ENCODE results near the gene KIAA1549. TPM values are rescaled to one million over a fixed set of nuclear protein-coding genes. Genes with fewer than 3 reads are reported as not detected.
"Not testable (repeated sequence)": the region's sequence is repeated elsewhere in the genome, so short reads cannot be mapped to it uniquely, and the experiment has no call there.

KIAA1549 gene
- total RNA-seq, 2 donors from 2014 or later = 0.95 to 1.8 TPM

DNA sequence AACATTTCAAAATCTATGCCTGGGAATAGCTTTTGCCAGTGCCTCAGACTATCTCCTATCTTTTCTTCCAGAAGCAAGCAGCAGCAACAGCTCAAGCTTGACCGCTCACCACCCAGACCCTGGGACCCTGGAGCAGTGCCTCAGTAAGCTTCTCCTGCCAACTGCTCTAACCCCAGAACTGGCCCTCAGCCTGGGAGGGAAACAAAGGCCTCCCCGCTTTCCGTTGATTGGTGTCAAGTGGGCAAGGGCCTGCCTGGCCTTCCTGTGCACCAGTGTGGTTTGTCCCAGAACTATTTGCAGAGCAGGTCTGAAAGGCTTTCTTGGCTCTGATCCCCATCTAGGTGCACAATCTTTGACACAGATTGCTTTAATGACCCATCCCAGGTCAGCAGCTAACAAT lies 179.9 kb downstream of the KIAA1549 start:
- Histone ChIP-seq H3K4me1 (ENCODE audit: control insufficient read depth in 1 of 2, low read depth in 2 of 2) (no peaks in the 10 kb centered on the region), H3K36me3 (no peaks in the 10 kb centered on the region), H3K4me3 (no peak overlapping the region), H3K9me3 (no peaks in the 10 kb centered on the region), H3K27ac (no peak overlapping the region), H3K27me3 (replicated peaks; ENCODE audit: insufficient read depth) (no peaks in the 10 kb centered on the region)
- TF ChIP-seq, protein P1, sequence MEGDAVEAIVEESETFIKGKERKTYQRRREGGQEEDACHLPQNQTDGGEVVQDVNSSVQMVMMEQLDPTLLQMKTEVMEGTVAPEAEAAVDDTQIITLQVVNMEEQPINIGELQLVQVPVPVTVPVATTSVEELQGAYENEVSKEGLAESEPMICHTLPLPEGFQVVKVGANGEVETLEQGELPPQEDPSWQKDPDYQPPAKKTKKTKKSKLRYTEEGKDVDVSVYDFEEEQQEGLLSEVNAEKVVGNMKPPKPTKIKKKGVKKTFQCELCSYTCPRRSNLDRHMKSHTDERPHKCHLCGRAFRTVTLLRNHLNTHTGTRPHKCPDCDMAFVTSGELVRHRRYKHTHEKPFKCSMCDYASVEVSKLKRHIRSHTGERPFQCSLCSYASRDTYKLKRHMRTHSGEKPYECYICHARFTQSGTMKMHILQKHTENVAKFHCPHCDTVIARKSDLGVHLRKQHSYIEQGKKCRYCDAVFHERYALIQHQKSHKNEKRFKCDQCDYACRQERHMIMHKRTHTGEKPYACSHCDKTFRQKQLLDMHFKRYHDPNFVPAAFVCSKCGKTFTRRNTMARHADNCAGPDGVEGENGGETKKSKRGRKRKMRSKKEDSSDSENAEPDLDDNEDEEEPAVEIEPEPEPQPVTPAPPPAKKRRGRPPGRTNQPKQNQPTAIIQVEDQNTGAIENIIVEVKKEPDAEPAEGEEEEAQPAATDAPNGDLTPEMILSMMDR (IDR thresholded peaks at IDR 0.05) = no peak
- ATAC-seq (ENCODE audit: insufficient number of reproducible peaks, low FRiP score, low read depth) = no peak
- no peak for DNase-seq (ENCODE audit: low spot score)

DNA sequence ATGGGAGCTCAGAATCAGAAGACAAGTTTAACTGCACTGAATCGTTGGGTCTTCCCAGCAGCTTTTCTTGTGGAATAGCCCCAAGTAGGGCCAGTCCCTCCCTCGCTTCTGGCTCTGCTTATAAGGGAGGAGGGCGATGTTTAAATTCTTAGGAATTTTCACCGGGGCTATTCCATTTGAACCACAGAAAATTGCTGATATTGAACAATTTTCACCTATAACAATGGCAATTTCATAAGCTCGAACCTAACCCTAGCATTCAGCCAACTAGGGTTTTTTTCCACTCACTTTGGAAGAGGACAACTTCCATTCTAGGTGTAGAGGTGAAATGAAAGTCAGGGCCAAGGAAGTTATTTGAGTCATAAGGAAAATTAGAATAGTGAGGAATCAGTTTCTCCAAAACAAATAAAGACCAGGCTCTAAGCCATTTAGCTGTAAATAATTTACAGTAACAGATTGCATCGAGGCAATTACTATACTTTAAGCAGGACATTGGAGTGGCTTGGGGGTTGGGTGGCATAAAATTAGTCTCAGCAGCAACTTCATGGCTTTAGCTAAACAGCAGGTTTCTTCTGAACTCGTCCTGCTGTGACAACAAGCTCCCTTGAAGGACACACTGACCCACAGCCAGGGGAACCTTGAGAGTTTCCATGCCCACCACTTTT lies 181.7 kb downstream of the KIAA1549 start:
- H3K27ac ChIP-seq = no peak overlapping the region
- TF ChIP-seq, protein P1 (IDR thresholded peaks at IDR 0.05) = no peak
- H3K9me3 ChIP-seq = no peaks in the 10 kb centered on the region
- ATAC-seq (ENCODE audit: insufficient number of reproducible peaks, low FRiP score, low read depth) (no peak), DNase-seq (ENCODE audit: low spot score) (no peak)
- no peaks in the 10 kb centered on the region for H3K4me1 ChIP-seq (ENCODE audit: control insufficient read depth in 1 of 2, low read depth in 2 of 2)
- no peak overlapping the region for H3K4me3 ChIP-seq
- no peaks in the 10 kb centered on the region for H3K36me3 ChIP-seq
- H3K27me3 ChIP-seq (replicated peaks; ENCODE audit: insufficient read depth) = no peaks in the 10 kb centered on the region

DNA sequence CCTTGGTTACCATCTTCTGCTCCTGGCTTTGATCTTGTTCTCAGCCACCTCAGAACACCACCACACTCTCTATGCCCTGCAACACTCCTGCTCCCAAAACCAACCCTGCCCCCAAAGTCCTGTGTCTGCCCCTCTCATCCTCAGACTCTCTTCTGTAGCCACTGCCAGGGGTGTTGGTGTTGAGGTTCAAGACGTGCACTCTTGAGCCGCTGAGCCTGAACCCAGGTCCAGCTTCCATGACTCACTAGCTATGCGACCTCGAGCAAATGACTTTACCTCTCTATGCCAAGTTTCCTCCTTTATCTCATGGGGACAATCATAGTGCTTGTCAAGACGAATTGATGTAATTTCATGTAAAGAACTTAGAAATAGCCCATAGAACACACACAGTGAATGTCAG lies 182.4 kb downstream of the KIAA1549 start:
- Histone ChIP-seq H3K4me3 (no peak overlapping the region), H3K27ac (no peak overlapping the region), H3K36me3 (no peaks in the 10 kb centered on the region), H3K27me3 (replicated peaks; ENCODE audit: insufficient read depth) (no peaks in the 10 kb centered on the region), H3K4me1 (ENCODE audit: control insufficient read depth in 1 of 2, low read depth in 2 of 2) (no peaks in the 10 kb centered on the region), H3K9me3 (no peaks in the 10 kb centered on the region)
- ATAC-seq (ENCODE audit: insufficient number of reproducible peaks, low FRiP score, low read depth) (no peak), DNase-seq (ENCODE audit: low spot score) (no peak)
- TF ChIP-seq, protein P1 (IDR thresholded peaks at IDR 0.05) = no peak

DNA sequence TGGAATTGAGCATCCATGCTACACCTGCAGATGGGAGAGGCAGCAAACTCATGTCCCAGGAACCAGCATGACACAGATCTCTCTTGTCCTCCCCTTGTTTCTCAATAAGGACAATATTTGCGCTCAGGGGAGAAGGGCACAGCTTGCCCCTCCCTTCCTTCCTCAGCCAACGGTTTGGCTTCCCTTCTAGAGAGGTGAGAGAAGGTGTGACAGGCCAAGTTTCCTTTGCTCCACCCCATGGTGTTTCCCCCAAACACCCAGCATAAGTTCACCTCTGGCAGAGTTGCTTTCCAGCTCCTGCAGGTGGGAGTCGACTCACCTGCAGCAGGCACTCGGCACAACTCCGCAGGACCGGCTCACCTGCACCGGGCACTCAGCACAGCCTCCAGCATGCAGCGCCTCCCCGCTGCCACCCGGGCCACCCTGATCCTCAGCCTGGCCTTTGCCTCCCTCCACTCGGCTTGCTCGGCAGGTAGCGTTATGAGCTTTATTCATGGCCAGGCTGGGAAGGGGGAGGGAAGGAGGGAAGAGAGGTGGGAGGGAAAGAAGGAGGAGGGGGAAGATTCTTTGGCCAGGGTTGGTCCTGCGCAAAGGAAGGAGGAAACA lies 183.4 kb downstream of the KIAA1549 start, which contains the start of the genes ATP6V0A4 and TMEM213:
Gene ATP6V0A4 (minus strand): TSS at position 482 of the 606 bp plus-strand sequence. CDS start 26,949 bp downstream, outside the sequence.
Gene TMEM213 (plus strand): TSS at position 280 of the 606 bp plus-strand sequence. CDS start 111 bp downstream, at position 391.
- Histone ChIP-seq H3K36me3 (no peaks in the 10 kb centered on the region), H3K4me3 (no peak within 1 kb of the TSS), H3K9me3 (no peaks in the 10 kb centered on the region), H3K4me1 (ENCODE audit: control insufficient read depth in 1 of 2, low read depth in 2 of 2) (no peaks in the 10 kb centered on the region), H3K27ac (no peak within 1 kb of the TSS), H3K27me3 (replicated peaks; ENCODE audit: insufficient read depth) (no peaks in the 10 kb centered on the region)
- ATAC-seq (ENCODE audit: insufficient number of reproducible peaks, low FRiP score, low read depth) (no peak), DNase-seq (ENCODE audit: low spot score) (no peak)
- TF ChIP-seq, protein P1 (IDR thresholded peaks at IDR 0.05) = no peak

DNA sequence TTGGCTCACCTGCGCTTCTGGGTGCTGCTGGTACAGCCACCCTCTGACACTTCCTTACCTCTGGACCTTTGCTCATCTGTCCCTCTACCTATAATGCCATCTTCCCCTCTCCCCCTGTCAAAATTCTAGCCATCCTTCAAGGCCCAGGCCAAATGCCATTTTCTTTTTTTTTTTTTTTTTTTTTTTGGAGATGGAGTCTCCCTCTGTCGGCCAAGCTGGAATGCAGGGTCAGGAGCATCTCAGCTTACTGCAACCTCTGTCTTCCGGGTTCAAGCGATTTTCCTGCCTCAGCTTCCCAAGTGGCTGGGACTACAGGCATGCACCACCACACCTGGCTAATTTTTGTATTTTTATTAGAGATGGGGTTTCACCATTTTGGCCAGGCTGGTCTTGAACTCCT lies 184.1 kb downstream of the KIAA1549 start:
- H3K36me3 ChIP-seq; H3K4me1 ChIP-seq (ENCODE audit: control insufficient read depth in 1 of 2, low read depth in 2 of 2); H3K9me3 ChIP-seq; H3K27ac ChIP-seq; DNase-seq (ENCODE audit: low spot score); H3K27me3 ChIP-seq (replicated peaks; ENCODE audit: insufficient read depth); ATAC-seq (ENCODE audit: insufficient number of reproducible peaks, low FRiP score, low read depth); H3K4me3 ChIP-seq: not testable (repeated sequence)
